ENCODE data around the gene LAIR2. TPM values are rescaled to one million over a fixed set of nuclear protein-coding genes. Genes with fewer than 3 reads are reported as not detected.

Gene LAIR2
- total RNA-seq, 1 donor from 2014 or later: 77.7 TPM

GRCh38 chr19:54470991-54471782 is 31.4 kb upstream of the LAIR2 start:
- no peak for DNase-seq (ENCODE audit: low spot score)
- Mint-ChIP-seq H3K9me3 (no peaks in the 10 kb centered on the region), H3K36me3 (ENCODE audit: low read depth) (no peaks in the 10 kb centered on the region), H3K27me3 (ENCODE audit: low read depth) (peaks cover 41% of the 10 kb centered on the region), H3K4me1 (ENCODE audit: low read depth) (peaks cover 7% of the 10 kb centered on the region), H3K4me3 (ENCODE audit: low read depth) (no peak overlapping the region), H3K27ac (no peak overlapping the region)
- intact Hi-C loops (cut with micrococcal nuclease): no loop called here

- peak within 1 kb of the TSS; percentile 8 for H3K27ac Mint-ChIP-seq
- H3K9me3 Mint-ChIP-seq: no peaks in the 10 kb centered on the region
- H3K4me1 Mint-ChIP-seq (ENCODE audit: low read depth): peaks cover 7% of the 10 kb centered on the region
- no peak within 1 kb of the TSS for H3K4me3 Mint-ChIP-seq (ENCODE audit: low read depth)
- intact Hi-C loops (cut with micrococcal nuclease): no loop called here
- H3K27me3 Mint-ChIP-seq (ENCODE audit: low read depth): peaks cover 44% of the 10 kb centered on the region
- no peak for DNase-seq (ENCODE audit: low spot score)
- H3K36me3 Mint-ChIP-seq (ENCODE audit: low read depth): no peaks in the 10 kb centered on the region
Observed at GRCh38 chr19:54473071-54473891, 29.4 kb upstream of the LAIR2 start, which contains the start of gene CDC42EP5. TSS of gene CDC42EP5 (minus strand) at chr19:54473296. CDS start at chr19:54465547, 7,749 bp downstream.

GRCh38 chr19:54473892-54474372 is 28.7 kb upstream of the LAIR2 start:
- Mint-ChIP-seq H3K4me3 (ENCODE audit: low read depth) (no peak overlapping the region), H3K27me3 (ENCODE audit: low read depth) (peaks cover 41% of the 10 kb centered on the region), H3K27ac (no peak overlapping the region), H3K4me1 (ENCODE audit: low read depth) (peaks cover 7% of the 10 kb centered on the region), H3K9me3 (no peaks in the 10 kb centered on the region), H3K36me3 (ENCODE audit: low read depth) (no peaks in the 10 kb centered on the region)
- DNase-seq (ENCODE audit: low spot score): no peak
- intact Hi-C loops (cut with micrococcal nuclease): no loop called here

- H3K4me3 Mint-ChIP-seq (ENCODE audit: low read depth): no peak overlapping the region
- intact Hi-C loops (cut with micrococcal nuclease): no loop called here
- H3K9me3 Mint-ChIP-seq: no peaks in the 10 kb centered on the region
- no peak for DNase-seq (ENCODE audit: low spot score)
- peaks cover 10% of the 10 kb centered on the region for H3K4me1 Mint-ChIP-seq (ENCODE audit: low read depth)
- no peaks in the 10 kb centered on the region for H3K36me3 Mint-ChIP-seq (ENCODE audit: low read depth)
- H3K27ac Mint-ChIP-seq: no peak overlapping the region
- peaks cover 28% of the 10 kb centered on the region for H3K27me3 Mint-ChIP-seq (ENCODE audit: low read depth)
Observed at GRCh38 chr19:54475706-54476105, 26.9 kb upstream of the LAIR2 start.

- H3K9me3 Mint-ChIP-seq: no peaks in the 10 kb centered on the region
- intact Hi-C loops (cut with micrococcal nuclease): loop anchor here (1.0 kb wide), 1 partner anchor 199 kb away; no protein-coding TSS in a partner anchor
- peaks cover 25% of the 10 kb centered on the region for H3K27me3 Mint-ChIP-seq (ENCODE audit: low read depth)
- no peaks in the 10 kb centered on the region for H3K36me3 Mint-ChIP-seq (ENCODE audit: low read depth)
- peaks cover 16% of the 10 kb centered on the region for H3K4me1 Mint-ChIP-seq (ENCODE audit: low read depth)
- no peak for DNase-seq (ENCODE audit: low spot score)
- no peak overlapping the region for H3K27ac Mint-ChIP-seq
- H3K4me3 Mint-ChIP-seq (ENCODE audit: low read depth): no peak overlapping the region
Observed at GRCh38 chr19:54477650-54478049, 25.0 kb upstream of the LAIR2 start.

GRCh38 chr19:54478677-54479266 is 23.9 kb upstream of the LAIR2 start:
- no peak overlapping the region for H3K4me3 Mint-ChIP-seq (ENCODE audit: low read depth)
- H3K36me3 Mint-ChIP-seq (ENCODE audit: low read depth): no peaks in the 10 kb centered on the region
- H3K27ac Mint-ChIP-seq: no peak overlapping the region
- peaks cover 22% of the 10 kb centered on the region for H3K27me3 Mint-ChIP-seq (ENCODE audit: low read depth)
- peaks cover 14% of the 10 kb centered on the region for H3K4me1 Mint-ChIP-seq (ENCODE audit: low read depth)
- intact Hi-C loops (cut with micrococcal nuclease): loop anchor here (1.0 kb wide), 1 partner anchor 198 kb away; no protein-coding TSS in a partner anchor
- H3K9me3 Mint-ChIP-seq: no peaks in the 10 kb centered on the region
- DNase-seq (ENCODE audit: low spot score): no peak

- Mint-ChIP-seq H3K36me3 (ENCODE audit: low read depth) (no peaks in the 10 kb centered on the region), H3K4me1 (ENCODE audit: low read depth) (peaks cover 20% of the 10 kb centered on the region), H3K27ac (no peak overlapping the region), H3K27me3 (ENCODE audit: low read depth) (peaks cover 27% of the 10 kb centered on the region), H3K9me3 (no peaks in the 10 kb centered on the region), H3K4me3 (ENCODE audit: low read depth) (no peak overlapping the region)
- intact Hi-C loops (cut with micrococcal nuclease): loop anchor here (5.0 to 10.0 kb wide), 2 partner anchors 42 to 75 kb away; no protein-coding TSS in a partner anchor
- DNase-seq (ENCODE audit: low spot score): no peak
Observed at GRCh38 chr19:54480051-54480450, 22.6 kb upstream of the LAIR2 start.

- no peak overlapping the region for H3K4me3 Mint-ChIP-seq (ENCODE audit: low read depth)
- no peaks in the 10 kb centered on the region for H3K9me3 Mint-ChIP-seq
- intact Hi-C loops (cut with micrococcal nuclease): loop anchor here (5.0 to 10.0 kb wide), 2 partner anchors 41 to 73 kb away; no protein-coding TSS in a partner anchor
- peaks cover 32% of the 10 kb centered on the region for H3K27me3 Mint-ChIP-seq (ENCODE audit: low read depth)
- H3K27ac Mint-ChIP-seq: no peak overlapping the region
- no peaks in the 10 kb centered on the region for H3K36me3 Mint-ChIP-seq (ENCODE audit: low read depth)
- no peak for DNase-seq (ENCODE audit: low spot score)
- peaks cover 26% of the 10 kb centered on the region for H3K4me1 Mint-ChIP-seq (ENCODE audit: low read depth)
Observed at GRCh38 chr19:54481326-54481930, 21.2 kb upstream of the LAIR2 start.

- no peak overlapping the region for H3K27ac Mint-ChIP-seq
- peaks cover 23% of the 10 kb centered on the region for H3K27me3 Mint-ChIP-seq (ENCODE audit: low read depth)
- peaks cover 26% of the 10 kb centered on the region for H3K4me1 Mint-ChIP-seq (ENCODE audit: low read depth)
- no peaks in the 10 kb centered on the region for H3K36me3 Mint-ChIP-seq (ENCODE audit: low read depth)
- no peak for DNase-seq (ENCODE audit: low spot score)
- no peaks in the 10 kb centered on the region for H3K9me3 Mint-ChIP-seq
- no peak overlapping the region for H3K4me3 Mint-ChIP-seq (ENCODE audit: low read depth)
- intact Hi-C loops (cut with micrococcal nuclease): loop anchor here (5.0 to 10.0 kb wide), 2 partner anchors 39 to 72 kb away; no protein-coding TSS in a partner anchor
Observed at GRCh38 chr19:54482889-54483288, 19.7 kb upstream of the LAIR2 start.

- DNase-seq (ENCODE audit: low spot score): no peak
- intact Hi-C loops (cut with micrococcal nuclease): loop anchor here (5.0 to 10.0 kb wide), 2 partner anchors 38 to 70 kb away; no protein-coding TSS in a partner anchor
- peaks cover 25% of the 10 kb centered on the region for H3K4me1 Mint-ChIP-seq (ENCODE audit: low read depth)
- H3K9me3 Mint-ChIP-seq: no peaks in the 10 kb centered on the region
- peaks cover 25% of the 10 kb centered on the region for H3K27me3 Mint-ChIP-seq (ENCODE audit: low read depth)
- H3K4me3 Mint-ChIP-seq (ENCODE audit: low read depth): no peak overlapping the region
- no peaks in the 10 kb centered on the region for H3K36me3 Mint-ChIP-seq (ENCODE audit: low read depth)
- H3K27ac Mint-ChIP-seq: no peak overlapping the region
Observed at GRCh38 chr19:54484451-54484850, 18.2 kb upstream of the LAIR2 start.

GRCh38 chr19:54485851-54486250 is 16.8 kb upstream of the LAIR2 start:
- no peaks in the 10 kb centered on the region for H3K9me3 Mint-ChIP-seq
- peaks cover 28% of the 10 kb centered on the region for H3K27me3 Mint-ChIP-seq (ENCODE audit: low read depth)
- H3K4me3 Mint-ChIP-seq (ENCODE audit: low read depth): no peak overlapping the region
- no peak overlapping the region for H3K27ac Mint-ChIP-seq
- intact Hi-C loops (cut with micrococcal nuclease): loop anchor here (10.0 kb wide), 1 partner anchor 69 kb away; no protein-coding TSS in a partner anchor
- H3K36me3 Mint-ChIP-seq (ENCODE audit: low read depth): no peaks in the 10 kb centered on the region
- H3K4me1 Mint-ChIP-seq (ENCODE audit: low read depth): peaks cover 21% of the 10 kb centered on the region
- DNase-seq (ENCODE audit: low spot score): no peak

- Mint-ChIP-seq H3K27ac (no peak overlapping the region), H3K36me3 (ENCODE audit: low read depth) (no peaks in the 10 kb centered on the region), H3K27me3 (ENCODE audit: low read depth) (peaks cover 29% of the 10 kb centered on the region), H3K4me1 (ENCODE audit: low read depth) (peaks cover 8% of the 10 kb centered on the region), H3K9me3 (no peaks in the 10 kb centered on the region), H3K4me3 (ENCODE audit: low read depth) (no peak overlapping the region)
- DNase-seq (ENCODE audit: low spot score): no peak
- intact Hi-C loops (cut with micrococcal nuclease): loop anchor here (10.0 kb wide), 1 partner anchor 65 kb away; no protein-coding TSS in a partner anchor
Observed at GRCh38 chr19:54489341-54489740, 13.3 kb upstream of the LAIR2 start.
